8988T (cell line): Measurements from ENCODE around the gene POR.
A peak's percentile ranks its signal among the peaks of the same experiment; 100 is the strongest.
"Not testable (repeated sequence)": the region's sequence is repeated elsewhere in the genome, so short reads cannot be mapped to it uniquely, and the experiment has no call there.

Experiments
- DNase-seq: peaks from one replicate; pipeline ENCODE4 v3.0.0; 2011

The POR gene

DNA sequence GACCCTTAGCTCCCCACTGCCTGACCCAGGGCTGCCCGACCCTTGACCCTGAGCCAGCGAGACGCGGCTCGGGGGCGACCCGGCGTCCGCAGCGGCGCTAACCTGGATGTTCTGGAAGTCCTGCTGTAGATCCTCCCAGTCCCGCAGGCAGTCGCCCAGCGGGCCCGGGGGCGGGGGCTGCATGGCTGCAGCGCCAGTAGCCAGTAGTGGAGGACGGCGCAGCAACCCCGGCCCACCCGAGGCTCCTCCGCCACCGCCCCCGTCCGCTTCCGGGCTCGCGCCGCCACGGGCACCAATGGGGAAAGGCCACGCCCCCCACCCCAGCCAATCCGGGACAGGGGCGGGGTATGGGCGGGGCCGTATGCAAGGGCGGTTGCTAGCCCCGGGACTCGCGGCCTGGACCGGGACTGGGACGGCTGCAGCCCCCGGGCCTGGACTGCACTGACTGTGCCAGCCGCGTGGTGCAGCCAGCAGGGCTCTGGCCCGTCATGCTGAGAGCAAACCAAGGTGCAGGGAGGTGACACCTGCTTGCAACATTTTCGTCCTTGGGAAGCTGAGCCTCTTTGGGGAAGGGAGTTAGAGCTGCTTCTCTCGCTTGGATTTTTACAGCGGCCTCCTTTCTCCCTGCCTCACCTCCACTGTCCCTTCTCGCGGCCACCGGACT, 79.6 kb downstream of the POR start, which contains the start of gene TMEM120A:
TMEM120A (minus strand) TSS at position 208 of the 664 bp plus-strand sequence; CDS start at position 183, 25 bp downstream.
- DNase-seq, result peak; percentile 97

DNA sequence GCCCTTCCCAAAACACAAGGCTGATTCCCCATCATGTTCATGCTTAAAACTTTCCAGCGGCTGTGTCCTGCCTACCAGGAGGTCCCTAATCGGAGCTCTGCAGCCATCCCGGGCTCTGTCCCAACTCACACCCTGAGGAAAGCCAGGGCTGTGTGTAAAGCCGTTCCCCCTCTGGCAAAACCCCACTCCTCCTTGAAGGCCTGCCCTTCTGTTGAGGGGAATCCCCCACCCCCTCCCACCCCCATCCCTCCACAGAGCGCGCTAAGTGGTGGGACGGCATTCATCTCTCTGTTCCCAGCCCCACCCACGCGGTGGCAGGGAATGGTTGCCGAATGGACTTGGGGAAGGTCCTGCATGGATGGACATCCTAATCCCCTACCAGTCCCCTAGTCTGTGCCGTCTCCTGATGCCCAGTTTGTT, 80.1 kb downstream of the POR start:
- DNase-seq, result no peak

DNA sequence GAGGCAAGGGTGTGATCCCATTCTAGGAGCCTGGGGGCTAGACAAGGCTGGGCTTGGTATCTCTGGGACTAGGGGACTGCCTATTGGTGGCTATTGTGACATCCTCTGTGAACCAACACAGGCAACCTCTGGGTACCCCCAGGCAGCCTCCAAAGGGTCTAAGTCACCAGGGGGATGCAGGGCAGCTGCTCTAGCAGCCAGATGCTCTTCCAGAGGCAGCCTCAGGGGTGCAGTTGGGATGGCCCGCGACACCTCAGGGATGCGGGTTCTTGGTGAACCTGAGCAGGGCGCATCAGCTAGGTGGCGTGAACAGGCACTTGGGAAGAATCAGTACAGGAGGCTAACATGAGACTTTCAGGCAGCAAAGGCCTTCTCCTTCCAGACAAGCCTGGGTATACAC, 81.0 kb downstream of the POR start:
- no peak for DNase-seq

DNA sequence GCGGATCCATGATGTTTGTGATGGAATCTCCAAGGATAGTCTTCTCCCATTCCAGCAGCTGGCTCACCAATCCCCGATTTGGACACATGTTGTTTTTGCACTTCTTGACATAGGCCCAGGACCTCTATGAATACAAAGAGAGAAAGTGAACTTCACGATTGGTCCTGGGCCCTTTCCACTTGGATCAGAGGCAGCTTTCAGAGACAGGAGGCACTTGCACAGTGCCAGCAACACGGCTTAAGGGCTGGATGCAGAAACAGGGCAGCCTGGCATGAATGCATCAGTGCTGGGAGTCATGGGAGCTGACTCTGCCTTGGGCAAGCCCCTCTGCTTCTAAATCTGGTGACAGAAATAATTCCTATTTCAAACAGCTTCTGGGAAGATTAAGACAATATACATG, 81.5 kb downstream of the POR start:
- DNase-seq, result no peak

DNA sequence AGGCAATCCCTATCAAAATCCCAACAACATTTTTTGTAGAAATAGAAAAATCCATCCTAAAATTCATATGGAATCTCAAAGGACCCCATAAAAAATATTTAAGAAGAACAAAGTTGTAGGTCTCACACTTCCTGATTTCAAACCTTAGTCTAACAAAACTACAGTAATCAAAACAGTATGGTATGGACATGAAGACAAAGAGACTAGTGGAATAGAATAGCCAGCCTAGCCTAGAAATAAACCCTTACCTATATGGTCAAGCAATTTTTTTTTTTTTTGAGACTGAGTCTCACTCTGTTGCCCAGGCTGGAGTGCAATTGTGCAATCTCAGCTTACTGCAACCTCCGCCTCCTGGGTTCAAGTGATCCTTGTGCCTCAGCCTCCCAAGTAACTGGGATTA, 83.1 kb downstream of the POR start:
- DNase-seq, result no peak

DNA sequence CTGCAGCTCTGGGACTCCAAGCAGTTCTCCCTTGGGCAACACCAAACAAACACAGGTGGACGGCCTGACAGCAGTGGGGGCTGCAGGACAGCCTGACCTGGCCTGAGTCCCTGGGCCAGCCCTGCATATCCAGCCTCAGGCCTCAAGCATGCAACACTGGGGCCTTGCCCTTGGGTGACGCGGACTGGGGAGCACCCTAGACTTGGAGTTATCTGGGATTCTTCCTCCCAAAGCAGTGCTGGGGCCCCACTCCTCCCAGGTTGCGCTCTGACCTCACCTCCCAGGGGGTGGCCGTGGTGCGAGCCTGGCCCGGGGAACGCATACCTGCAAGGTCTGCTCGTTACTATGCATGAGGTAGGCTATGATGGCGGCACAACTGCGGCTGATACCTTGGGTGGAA, 85.6 kb downstream of the POR start:
- no peak for DNase-seq

DNA sequence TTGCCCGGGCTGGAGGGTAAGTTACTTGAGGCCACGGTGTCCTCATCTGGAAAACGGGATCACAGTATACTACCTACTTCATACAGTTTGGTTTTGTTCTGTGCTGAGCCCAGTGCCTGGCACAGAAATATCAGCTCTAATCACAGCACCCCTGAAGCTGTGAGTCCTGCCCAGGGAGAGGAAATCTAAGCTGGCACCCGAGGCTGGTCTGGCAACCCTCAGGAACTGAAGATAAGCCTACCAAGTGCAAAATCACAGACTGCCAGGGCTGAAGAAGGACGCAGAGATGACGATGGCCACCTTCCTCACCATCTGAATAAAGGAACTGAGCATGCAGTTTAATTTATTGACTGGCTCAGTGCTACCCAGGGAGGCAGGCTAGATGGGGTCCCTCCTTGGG, 87.2 kb downstream of the POR start:
- DNase-seq, result no peak

DNA sequence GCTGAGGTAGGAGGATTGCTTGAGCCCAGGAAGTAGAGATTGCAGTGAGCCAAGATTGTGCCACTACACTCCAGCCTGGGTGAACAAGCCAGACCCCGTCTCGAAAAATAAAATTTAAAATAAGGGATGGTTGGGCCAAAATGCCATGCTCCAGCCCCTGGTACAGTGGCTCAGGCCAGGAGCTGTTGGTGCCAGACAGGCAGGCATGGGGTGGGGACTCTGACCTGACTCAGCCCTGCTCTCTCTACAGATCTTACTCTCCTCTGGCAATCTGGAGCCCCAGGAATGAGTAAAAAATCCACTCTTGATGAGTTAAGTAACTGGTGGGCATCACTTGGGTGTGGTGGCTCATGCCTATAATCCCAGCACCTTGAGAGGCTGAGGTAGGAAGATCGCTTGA, 87.9 kb downstream of the POR start:
- no peak for DNase-seq

DNA sequence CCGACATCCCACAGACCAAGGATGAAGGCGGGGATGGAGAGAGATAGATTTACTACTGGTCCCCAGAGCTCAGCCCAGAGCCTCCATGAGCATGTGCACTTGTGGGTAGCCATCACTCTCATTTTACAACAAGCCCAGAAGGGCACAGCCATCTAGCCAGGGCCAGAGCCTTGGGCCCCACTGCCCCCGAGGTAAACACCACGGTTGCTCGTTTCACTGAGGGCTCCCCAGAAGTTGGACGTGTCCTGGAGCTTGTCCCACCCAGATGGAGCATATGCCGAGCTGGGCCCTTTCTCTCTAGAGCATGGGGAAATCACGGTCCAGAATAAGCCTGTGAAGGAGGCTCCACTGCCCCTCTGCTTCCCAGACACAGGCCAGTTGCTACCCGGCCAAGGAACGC, 88.4 kb downstream of the POR start:
- DNase-seq, result no peak

DNA sequence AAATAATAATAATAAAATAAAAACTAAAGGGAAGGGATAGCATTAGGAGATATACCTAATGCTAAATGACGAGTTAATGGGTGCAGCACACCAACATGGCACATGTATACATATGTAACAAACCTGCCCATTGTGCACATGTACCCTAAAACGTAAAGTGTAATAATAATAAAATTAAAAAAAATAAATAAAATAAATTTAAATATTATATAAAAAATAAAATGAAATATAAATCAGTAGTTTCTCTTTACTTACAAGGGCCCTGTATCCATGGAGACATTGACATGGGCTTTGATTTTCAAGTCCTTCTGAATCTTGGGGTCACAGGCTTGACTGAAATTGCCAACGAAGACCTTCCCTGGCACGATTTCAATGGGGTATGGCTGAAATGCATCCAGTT, 90.0 kb downstream of the POR start:
- DNase-seq, result not testable (repeated sequence)

DNA sequence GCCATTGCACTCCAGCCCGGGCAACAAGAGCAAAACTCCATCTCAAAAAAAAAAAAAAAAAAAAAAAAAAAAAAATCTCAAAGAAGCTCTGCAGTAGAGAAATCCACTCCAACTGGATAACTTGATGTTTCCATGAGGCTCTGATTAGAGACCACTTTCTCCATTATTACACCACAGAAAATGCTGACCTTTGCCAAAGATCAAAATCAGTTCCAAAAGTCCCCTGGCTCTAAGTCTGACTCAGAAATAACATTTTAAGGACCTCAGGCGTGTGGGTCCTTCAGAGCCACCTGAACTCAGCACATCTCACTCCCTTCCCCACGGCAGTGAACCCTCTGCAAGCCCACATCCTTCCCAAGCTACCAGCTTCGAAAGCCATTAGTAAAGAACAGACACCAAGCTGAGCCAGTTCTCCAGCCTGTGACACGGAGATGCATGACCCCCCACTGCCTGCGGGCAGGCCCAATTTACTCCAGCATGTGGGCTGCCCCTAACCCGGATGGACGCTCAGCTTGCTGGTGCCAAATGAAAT, 93.3 kb downstream of the POR start:
- DNase-seq, result no peak

DNA sequence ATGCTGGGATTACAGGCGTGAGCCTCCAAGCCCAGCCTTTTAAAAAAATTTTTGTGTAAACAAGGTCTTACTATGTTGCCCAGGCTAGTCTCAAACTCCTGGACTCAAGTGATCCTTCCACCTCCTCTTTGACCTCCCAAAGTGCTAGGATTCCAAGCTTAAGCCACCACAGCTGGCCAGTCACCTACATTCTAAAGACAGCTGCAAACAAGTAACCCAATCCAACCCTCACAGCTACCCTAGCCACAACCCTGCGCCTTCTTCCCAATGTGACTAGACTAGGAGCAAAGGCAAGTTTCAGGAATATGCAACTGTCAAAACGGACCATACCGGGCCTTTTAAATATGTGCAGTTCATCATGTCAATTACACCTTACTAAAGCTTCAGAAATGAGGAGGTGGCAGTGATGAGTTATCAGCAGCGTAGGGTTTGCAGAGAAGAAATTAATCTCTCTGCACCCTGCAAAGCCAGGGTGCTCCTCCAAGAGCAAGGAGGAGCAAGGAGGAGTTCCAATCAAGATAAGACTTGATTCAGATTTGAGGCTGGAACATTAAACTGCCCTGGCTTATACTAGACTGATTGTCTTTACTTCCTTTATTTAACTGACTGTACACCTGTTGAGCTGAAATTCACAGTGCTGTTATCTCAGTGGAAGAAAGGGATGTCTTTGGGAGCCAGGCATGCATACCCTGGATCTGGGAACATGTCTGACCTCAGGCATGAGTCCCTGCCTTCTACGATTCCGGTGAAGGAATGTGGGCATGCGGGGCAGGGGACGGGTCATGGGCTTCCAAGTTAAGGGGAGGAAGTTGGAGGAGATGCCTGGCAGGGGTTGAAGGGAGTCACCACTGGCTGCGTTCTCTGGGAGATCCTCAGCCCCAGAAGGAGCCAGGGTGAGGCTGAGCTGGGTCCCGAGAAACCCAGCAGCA, 95.0 kb downstream of the POR start:
- no peak for DNase-seq

DNA sequence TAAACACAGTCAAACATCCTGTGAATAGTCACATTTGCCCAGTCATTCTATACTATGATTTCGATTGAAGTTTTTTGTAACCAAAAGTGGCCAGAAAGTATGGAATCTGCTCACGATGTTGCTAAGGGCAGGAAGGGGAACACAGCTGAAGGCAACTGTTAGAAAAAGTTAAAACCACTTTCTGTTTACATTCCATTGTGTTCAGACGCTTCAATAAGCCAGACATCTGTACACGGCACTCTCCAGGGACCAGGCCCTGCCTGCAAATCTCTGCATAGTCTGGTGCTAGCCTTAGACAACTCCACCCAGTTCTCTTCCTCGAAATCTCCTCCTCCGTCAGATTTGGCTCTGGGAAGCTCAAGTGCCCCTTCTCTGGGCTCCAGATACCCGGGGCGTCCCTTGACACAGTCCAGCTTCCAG, 96.5 kb downstream of the POR start:
- no peak for DNase-seq

DNA sequence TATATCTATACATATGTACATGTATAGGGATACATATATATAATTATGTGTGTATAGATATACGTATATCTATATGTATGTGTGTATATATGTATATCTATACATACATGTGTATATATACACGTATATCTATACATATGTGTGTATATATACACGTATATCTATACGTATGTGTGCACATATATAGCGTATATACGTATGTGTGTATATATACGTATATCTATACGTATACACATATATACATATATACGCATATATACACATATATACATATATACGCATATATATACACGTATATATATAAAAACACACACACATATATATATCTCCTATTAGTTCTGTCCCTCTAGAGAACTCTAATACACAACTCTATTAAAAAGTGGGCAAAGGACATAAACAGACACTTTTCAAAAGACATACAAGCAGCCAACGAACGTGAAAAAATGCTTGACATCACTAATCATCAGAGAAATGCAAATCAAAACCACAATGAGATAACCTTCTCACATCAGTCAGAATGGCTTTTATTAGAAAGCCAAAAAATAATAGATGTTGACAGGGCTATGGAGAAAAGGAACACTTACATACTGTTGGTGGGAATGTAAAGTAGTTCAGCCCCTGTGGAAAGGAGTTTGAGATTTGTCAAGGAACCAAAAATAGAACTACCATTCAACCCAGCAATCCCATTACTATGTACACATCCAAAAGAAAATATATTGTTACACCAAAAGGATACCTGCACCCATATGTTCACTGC, 101.4 kb downstream of the POR start:
- DNase-seq, result no peak

DNA sequence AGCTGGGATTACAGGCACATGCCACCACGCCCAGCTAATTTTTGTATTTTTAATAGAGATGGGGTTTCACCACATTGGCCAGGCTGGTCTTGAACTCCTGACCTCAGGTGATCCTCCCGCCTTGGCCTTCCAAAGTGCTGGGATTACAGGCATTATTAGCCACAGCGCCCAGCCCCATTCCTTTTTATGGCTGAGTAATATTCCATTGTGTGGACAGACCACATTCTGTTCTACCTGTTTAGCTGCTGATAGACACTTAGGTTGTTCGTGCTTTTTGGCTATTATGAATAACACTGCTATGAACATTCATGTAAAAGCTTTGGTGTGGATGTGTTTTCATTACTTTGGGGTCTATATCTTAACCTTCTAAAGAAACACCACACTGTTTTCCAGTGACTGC, 103.6 kb downstream of the POR start:
- DNase-seq, result not testable (repeated sequence)

DNA sequence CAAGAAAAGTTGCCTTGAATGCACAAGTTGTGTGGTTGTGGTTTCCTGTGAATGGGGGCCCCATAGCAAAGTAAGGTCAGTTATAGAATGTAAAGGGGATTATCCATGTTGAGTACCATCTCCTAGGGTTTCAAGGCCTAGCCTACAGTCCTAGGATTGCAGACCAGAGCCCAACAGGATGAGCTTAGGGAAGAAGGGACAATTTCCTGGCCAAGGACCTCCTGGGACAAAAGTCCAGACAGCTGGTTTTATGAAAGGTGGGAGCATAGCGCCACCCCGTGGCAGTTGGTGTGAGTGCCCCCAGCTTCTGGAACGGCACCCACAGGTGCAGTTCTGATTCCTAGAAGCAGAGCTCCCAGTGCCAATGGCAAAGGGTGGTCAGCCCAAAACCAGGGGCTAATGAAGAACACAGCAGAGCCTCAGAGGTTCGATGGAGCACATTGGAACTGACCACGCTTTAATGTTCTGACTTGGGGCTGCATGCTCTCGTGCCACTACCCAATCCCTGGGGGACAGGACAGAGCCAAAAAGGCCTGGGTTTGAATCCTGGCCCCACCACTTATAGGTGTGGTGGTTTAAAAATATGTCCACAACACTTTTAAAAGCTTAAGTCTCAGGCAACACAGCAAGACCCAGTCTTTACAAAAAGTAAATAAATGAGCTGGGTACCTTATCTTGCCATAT, 105.2 kb downstream of the POR start:
- DNase-seq, result peak; percentile 63

DNA sequence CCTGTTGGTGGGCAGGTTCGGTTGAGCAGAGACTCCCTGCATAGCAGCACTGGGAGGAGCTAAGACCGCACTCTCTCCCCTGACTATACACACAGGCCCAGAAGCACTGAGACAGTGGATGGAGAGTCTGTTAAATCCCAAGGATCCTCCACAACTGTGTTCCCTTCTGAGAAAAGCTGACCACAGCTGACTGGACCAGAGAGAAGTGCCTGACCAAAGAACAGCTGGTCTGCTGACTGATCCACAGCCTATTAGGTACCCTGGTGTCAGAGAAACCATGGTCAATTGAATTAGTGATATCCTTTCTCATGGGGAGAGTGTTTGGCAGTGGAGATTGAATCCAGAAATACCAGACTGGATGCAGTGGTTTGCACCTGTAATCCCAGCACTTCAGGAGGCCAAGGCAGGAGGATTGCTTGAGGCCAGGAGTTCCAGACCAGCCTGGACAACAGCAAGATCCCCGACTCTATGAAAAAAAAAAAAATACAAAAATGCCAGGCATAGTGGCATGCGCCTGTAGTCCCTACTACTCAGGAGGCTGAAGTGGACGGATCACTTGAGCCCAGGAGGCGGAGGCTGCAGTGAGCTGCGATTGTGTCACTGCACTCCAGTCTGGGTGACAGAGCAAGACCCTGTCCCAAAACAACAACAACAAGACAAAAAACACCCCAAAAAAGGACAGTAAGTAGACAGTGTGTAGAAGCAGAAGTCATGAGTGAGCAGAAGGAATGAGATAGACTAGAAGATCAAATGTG, 107.2 kb downstream of the POR start:
- no peak for DNase-seq

DNA sequence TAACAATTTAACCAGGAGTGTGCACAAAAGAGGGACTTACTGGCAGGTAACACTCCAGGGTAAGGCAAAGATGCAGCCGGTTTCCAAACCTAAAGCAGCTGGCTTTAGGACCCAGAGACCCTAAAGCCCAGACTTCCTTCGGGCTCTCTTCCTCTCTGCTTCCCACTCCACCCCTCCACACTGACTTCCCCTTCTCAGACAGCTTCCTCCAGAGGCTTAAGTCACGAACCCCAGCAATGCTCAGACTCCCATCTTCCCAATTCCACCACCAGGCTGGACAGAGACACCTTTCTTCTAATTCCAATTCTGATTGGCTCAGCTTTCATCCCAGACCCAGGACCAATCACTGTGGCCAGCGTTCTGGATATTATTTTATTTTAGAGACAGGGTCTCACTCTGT, 108.0 kb downstream of the POR start:
- no peak for DNase-seq

DNA sequence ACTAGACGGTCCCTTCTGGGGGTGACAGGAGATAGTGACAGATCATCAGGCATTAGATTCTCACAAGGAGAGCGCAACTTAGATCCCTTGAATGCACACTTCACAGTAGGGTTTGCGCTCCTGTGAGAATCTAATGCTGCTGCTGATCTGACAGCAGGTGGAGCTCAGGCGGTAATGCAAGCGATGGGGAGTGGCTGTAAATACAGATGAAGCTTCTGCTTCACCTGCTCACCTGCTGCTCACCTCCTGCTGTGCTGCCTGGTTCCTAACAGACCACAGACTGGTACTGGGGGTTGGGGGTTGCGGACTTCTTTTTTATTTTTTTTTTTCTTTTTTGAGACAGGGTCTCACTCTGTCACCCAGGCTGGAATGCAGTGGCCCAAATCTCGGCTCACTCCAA, 114.7 kb downstream of the POR start:
- not testable (repeated sequence) for DNase-seq

DNA sequence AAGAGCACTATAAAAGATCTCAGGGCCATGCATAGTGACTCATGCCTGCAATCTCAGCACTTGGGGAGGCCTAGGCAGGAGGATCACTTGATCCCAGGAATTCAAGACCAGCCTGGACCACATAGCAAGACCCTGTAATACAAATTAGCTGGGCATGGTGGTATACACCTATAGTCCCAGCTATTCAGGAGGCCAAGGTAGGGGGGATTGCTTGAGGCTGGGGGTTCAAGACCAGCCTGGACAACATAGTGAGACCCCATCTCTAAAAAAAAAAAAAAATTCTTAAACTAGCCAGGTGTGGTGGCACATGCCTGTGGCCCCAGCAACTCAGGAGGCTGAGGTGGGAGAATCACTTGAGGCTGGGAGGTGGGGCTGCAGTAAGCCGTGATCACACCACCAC, 117.0 kb downstream of the POR start:
- no peak for DNase-seq
